ENCODE measurements around the gene PDE8B.

The PDE8B gene

GRCh38 chr5:77251921-77252320, 41.4 kb downstream of the PDE8B start:
- no peak for DNase-seq (ENCODE audit: low read depth, low spot score)
- Histone ChIP-seq H3K4me3 (no peak overlapping the region), H3K9me3 (ENCODE audit: low read depth, low read length) (no peaks in the 10 kb centered on the region), H3K9ac (ENCODE audit: insufficient read length) (no peak overlapping the region), H3K36me3 (ENCODE audit: insufficient read depth, low read length) (no peaks in the 10 kb centered on the region), H3K27ac (no peak overlapping the region)
- TF ChIP-seq FOXP2 (optimal IDR thresholded peaks at IDR 0.05; ENCODE audit: control extremely low read depth, extremely low read length, insufficient read depth), result no peak
- TF ChIP-seq EZH2 (IDR thresholded peaks at IDR 0.05), result no peak
- no peak for TF ChIP-seq POLR2AphosphoS5 (IDR thresholded peaks at IDR 0.05; ENCODE audit: borderline replicate concordance, low read depth, low read length)

GRCh38 chr5:77255617-77256016, 45.1 kb downstream of the PDE8B start:
- DNase-seq (ENCODE audit: low read depth, low spot score), result no peak
- Histone ChIP-seq H3K4me3 (no peak overlapping the region), H3K9ac (ENCODE audit: insufficient read length) (no peak overlapping the region), H3K27ac (no peak overlapping the region), H3K36me3 (ENCODE audit: insufficient read depth, low read length) (no peaks in the 10 kb centered on the region), H3K9me3 (ENCODE audit: low read depth, low read length) (no peaks in the 10 kb centered on the region)
- TF ChIP-seq FOXP2 (optimal IDR thresholded peaks at IDR 0.05; ENCODE audit: control extremely low read depth, extremely low read length, insufficient read depth), result no peak
- no peak for TF ChIP-seq POLR2AphosphoS5 (IDR thresholded peaks at IDR 0.05; ENCODE audit: borderline replicate concordance, low read depth, low read length)
- no peak for TF ChIP-seq EZH2 (IDR thresholded peaks at IDR 0.05)

GRCh38 chr5:77256406-77256805, 45.9 kb downstream of the PDE8B start:
- DNase-seq (ENCODE audit: low read depth, low spot score), result no peak
- H3K27ac ChIP-seq, result no peak overlapping the region
- no peak overlapping the region for H3K9ac ChIP-seq (ENCODE audit: insufficient read length)
- no peak for TF ChIP-seq FOXP2 (optimal IDR thresholded peaks at IDR 0.05; ENCODE audit: control extremely low read depth, extremely low read length, insufficient read depth)
- TF ChIP-seq EZH2 (IDR thresholded peaks at IDR 0.05), result no peak
- TF ChIP-seq POLR2AphosphoS5 (IDR thresholded peaks at IDR 0.05; ENCODE audit: borderline replicate concordance, low read depth, low read length), result no peak
- no peaks in the 10 kb centered on the region for H3K36me3 ChIP-seq (ENCODE audit: insufficient read depth, low read length)
- H3K9me3 ChIP-seq (ENCODE audit: low read depth, low read length), result no peaks in the 10 kb centered on the region
- H3K4me3 ChIP-seq, result no peak overlapping the region

GRCh38 chr5:77258652-77259051, 48.2 kb downstream of the PDE8B start:
- Histone ChIP-seq H3K9ac (ENCODE audit: insufficient read length) (no peak overlapping the region), H3K9me3 (ENCODE audit: low read depth, low read length) (no peaks in the 10 kb centered on the region), H3K27ac (no peak overlapping the region), H3K4me3 (no peak overlapping the region), H3K36me3 (ENCODE audit: insufficient read depth, low read length) (no peaks in the 10 kb centered on the region)
- DNase-seq (ENCODE audit: low read depth, low spot score), result no peak
- no peak for TF ChIP-seq EZH2 (IDR thresholded peaks at IDR 0.05)
- no peak for TF ChIP-seq FOXP2 (optimal IDR thresholded peaks at IDR 0.05; ENCODE audit: control extremely low read depth, extremely low read length, insufficient read depth)
- no peak for TF ChIP-seq POLR2AphosphoS5 (IDR thresholded peaks at IDR 0.05; ENCODE audit: borderline replicate concordance, low read depth, low read length)

GRCh38 chr5:77259476-77259875, 49.0 kb downstream of the PDE8B start:
- no peak overlapping the region for H3K27ac ChIP-seq
- TF ChIP-seq EZH2 (IDR thresholded peaks at IDR 0.05) (no peak), POLR2AphosphoS5 (IDR thresholded peaks at IDR 0.05; ENCODE audit: borderline replicate concordance, low read depth, low read length) (no peak), FOXP2 (optimal IDR thresholded peaks at IDR 0.05; ENCODE audit: control extremely low read depth, extremely low read length, insufficient read depth) (no peak)
- H3K9ac ChIP-seq (ENCODE audit: insufficient read length), result no peak overlapping the region
- no peak overlapping the region for H3K4me3 ChIP-seq
- H3K9me3 ChIP-seq (ENCODE audit: low read depth, low read length), result no peaks in the 10 kb centered on the region; the same call in 1 of the 2 replicates
- no peaks in the 10 kb centered on the region for H3K36me3 ChIP-seq (ENCODE audit: insufficient read depth, low read length)
- DNase-seq (ENCODE audit: low read depth, low spot score), result no peak

- H3K9ac ChIP-seq (ENCODE audit: insufficient read length), result no peak overlapping the region
- H3K4me3 ChIP-seq, result no peak overlapping the region
- H3K36me3 ChIP-seq (ENCODE audit: insufficient read depth, low read length), result no peaks in the 10 kb centered on the region
- no peak for TF ChIP-seq FOXP2 (optimal IDR thresholded peaks at IDR 0.05; ENCODE audit: control extremely low read depth, extremely low read length, insufficient read depth)
- TF ChIP-seq POLR2AphosphoS5 (IDR thresholded peaks at IDR 0.05; ENCODE audit: borderline replicate concordance, low read depth, low read length), result no peak
- no peak for TF ChIP-seq EZH2 (IDR thresholded peaks at IDR 0.05)
- H3K9me3 ChIP-seq (ENCODE audit: low read depth, low read length), result no peaks in the 10 kb centered on the region; the same call in 1 of the 2 replicates
- H3K27ac ChIP-seq, result no peak overlapping the region
- no peak for DNase-seq (ENCODE audit: low read depth, low spot score)
These were observed 52.2 kb downstream of the PDE8B start for GRCh38 chr5:77262697-77263096.

- H3K36me3 ChIP-seq (ENCODE audit: insufficient read depth, low read length), result no peaks in the 10 kb centered on the region
- H3K9ac ChIP-seq (ENCODE audit: insufficient read length), result no peak overlapping the region
- H3K9me3 ChIP-seq (ENCODE audit: low read depth, low read length), result no peaks in the 10 kb centered on the region; the same call in 1 of the 2 replicates
- H3K4me3 ChIP-seq, result no peak overlapping the region
- no peak for TF ChIP-seq EZH2 (IDR thresholded peaks at IDR 0.05)
- no peak for TF ChIP-seq POLR2AphosphoS5 (IDR thresholded peaks at IDR 0.05; ENCODE audit: borderline replicate concordance, low read depth, low read length)
- no peak for TF ChIP-seq FOXP2 (optimal IDR thresholded peaks at IDR 0.05; ENCODE audit: control extremely low read depth, extremely low read length, insufficient read depth)
- DNase-seq (ENCODE audit: low read depth, low spot score), result no peak
- no peak overlapping the region for H3K27ac ChIP-seq
These were observed 55.8 kb downstream of the PDE8B start for GRCh38 chr5:77266291-77266690.

- Histone ChIP-seq H3K4me3 (no peak overlapping the region), H3K9me3 (ENCODE audit: low read depth, low read length) (no peaks in the 10 kb centered on the region; the same call in 1 of the 2 replicates), H3K36me3 (ENCODE audit: insufficient read depth, low read length) (no peaks in the 10 kb centered on the region), H3K9ac (ENCODE audit: insufficient read length) (no peak overlapping the region), H3K27ac (no peak overlapping the region)
- no peak for DNase-seq (ENCODE audit: low read depth, low spot score)
- TF ChIP-seq POLR2AphosphoS5 (IDR thresholded peaks at IDR 0.05; ENCODE audit: borderline replicate concordance, low read depth, low read length) (no peak), EZH2 (IDR thresholded peaks at IDR 0.05) (no peak), FOXP2 (optimal IDR thresholded peaks at IDR 0.05; ENCODE audit: control extremely low read depth, extremely low read length, insufficient read depth) (no peak)
These were observed 57.0 kb downstream of the PDE8B start for GRCh38 chr5:77267496-77267895.

GRCh38 chr5:77272206-77272605, 61.7 kb downstream of the PDE8B start:
- Histone ChIP-seq H3K27ac (no peak overlapping the region), H3K9me3 (ENCODE audit: low read depth, low read length) (no peaks in the 10 kb centered on the region), H3K9ac (ENCODE audit: insufficient read length) (no peak overlapping the region), H3K36me3 (ENCODE audit: insufficient read depth, low read length) (no peaks in the 10 kb centered on the region), H3K4me3 (no peak overlapping the region)
- DNase-seq (ENCODE audit: low read depth, low spot score), result no peak
- TF ChIP-seq FOXP2 (optimal IDR thresholded peaks at IDR 0.05; ENCODE audit: control extremely low read depth, extremely low read length, insufficient read depth), result no peak
- no peak for TF ChIP-seq EZH2 (IDR thresholded peaks at IDR 0.05)
- no peak for TF ChIP-seq POLR2AphosphoS5 (IDR thresholded peaks at IDR 0.05; ENCODE audit: borderline replicate concordance, low read depth, low read length)

Measured in SK-N-MC (cell line).